Measurements from ENCODE around the gene CRMP1.

DNA sequence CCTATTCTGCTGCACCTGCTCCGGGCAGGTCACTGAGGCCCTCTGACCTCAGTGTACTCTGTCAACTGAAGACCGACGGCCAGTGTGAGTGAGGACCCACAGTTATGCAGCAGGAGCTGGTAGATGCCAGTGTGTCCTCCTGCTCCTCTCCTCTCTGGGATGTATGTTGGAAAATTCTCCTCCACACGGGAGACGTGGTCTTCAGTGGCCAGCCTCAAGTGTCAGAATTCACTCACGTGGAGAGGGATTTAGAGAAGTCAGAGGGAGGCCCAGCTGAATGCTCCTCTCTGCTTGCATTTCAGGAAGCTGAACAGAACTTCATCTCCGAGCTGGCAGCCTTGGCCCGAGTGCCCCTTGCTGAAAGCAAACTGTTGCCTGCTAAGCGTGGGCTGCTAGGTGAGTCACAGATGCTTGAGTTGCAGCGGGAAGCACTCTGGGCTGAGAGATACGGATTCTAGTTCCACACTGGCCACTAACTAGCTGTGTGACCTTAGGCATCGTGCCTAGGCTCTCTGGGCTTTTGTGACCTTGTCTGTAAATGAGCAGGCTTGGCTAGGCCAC lies 83.6 kb downstream of the CRMP1 start:
- TF ChIP-seq, protein P1, sequence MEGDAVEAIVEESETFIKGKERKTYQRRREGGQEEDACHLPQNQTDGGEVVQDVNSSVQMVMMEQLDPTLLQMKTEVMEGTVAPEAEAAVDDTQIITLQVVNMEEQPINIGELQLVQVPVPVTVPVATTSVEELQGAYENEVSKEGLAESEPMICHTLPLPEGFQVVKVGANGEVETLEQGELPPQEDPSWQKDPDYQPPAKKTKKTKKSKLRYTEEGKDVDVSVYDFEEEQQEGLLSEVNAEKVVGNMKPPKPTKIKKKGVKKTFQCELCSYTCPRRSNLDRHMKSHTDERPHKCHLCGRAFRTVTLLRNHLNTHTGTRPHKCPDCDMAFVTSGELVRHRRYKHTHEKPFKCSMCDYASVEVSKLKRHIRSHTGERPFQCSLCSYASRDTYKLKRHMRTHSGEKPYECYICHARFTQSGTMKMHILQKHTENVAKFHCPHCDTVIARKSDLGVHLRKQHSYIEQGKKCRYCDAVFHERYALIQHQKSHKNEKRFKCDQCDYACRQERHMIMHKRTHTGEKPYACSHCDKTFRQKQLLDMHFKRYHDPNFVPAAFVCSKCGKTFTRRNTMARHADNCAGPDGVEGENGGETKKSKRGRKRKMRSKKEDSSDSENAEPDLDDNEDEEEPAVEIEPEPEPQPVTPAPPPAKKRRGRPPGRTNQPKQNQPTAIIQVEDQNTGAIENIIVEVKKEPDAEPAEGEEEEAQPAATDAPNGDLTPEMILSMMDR (IDR thresholded peaks at IDR 0.05) = no peak
- TF ChIP-seq POLR2A (IDR thresholded peaks at IDR 0.05; ENCODE audit: low read depth) = no peak
- no peak for TF ChIP-seq POLR2AphosphoS5 (IDR thresholded peaks at IDR 0.05)

All from esophagus muscularis mucosa (tissue), 3 donors.